Renal pelvis (tissue), 4 donors: Measurements from ENCODE around the gene KMT2C. TPM values are rescaled to one million over a fixed set of nuclear protein-coding genes. Genes with fewer than 3 reads are reported as not detected.

Experiments
- DNase-seq: peaks from one replicate; pipeline ENCODE4 v3.0.0-alpha.2; 2013
- polyA plus RNA-seq, 3 donors: library from polyadenylated mRNA; unstranded; fragments of 120-200 nt; gene quantifications; one replicate each; pipeline ENCODE4 v1.2.1, GENCODE V29; 2013; ENCODE audit not compliant: insufficient read length in 3 of 3

The KMT2C gene
- polyA plus RNA-seq, 3 donors, result 36.2 to 46.0 (median 43.2) TPM

GRCh38 chr7:152144557-152145245 lies 291.1 kb downstream of the KMT2C start:
- no peak for DNase-seq

- DNase-seq, result no peak
Measured at GRCh38 chr7:152142976-152143595, 292.7 kb downstream of the KMT2C start.

GRCh38 chr7:152140560-152140959 lies 295.2 kb downstream of the KMT2C start:
- no peak for DNase-seq

GRCh38 chr7:152140067-152140466 lies 295.7 kb downstream of the KMT2C start:
- no peak for DNase-seq

GRCh38 chr7:152137476-152138025 lies 298.3 kb downstream of the KMT2C start:
- no peak for DNase-seq

GRCh38 chr7:152136686-152137085 lies 299.1 kb downstream of the KMT2C start:
- peak; percentile 24 for DNase-seq

GRCh38 chr7:152133804-152134203 lies 302.0 kb downstream of the KMT2C start:
- no peak for DNase-seq

- DNase-seq, result no peak
Measured at GRCh38 chr7:152132812-152133211, 303.0 kb downstream of the KMT2C start.

- no peak for DNase-seq
Measured at GRCh38 chr7:152131981-152132494, 303.8 kb downstream of the KMT2C start.

- no peak for DNase-seq
Measured at GRCh38 chr7:152130658-152131590, 304.9 kb downstream of the KMT2C start.

- no peak for DNase-seq
Measured at GRCh38 chr7:152129682-152130081, 306.1 kb downstream of the KMT2C start.

- no peak for DNase-seq
Measured at GRCh38 chr7:152128741-152129461, 306.9 kb downstream of the KMT2C start.

GRCh38 chr7:152128252-152128651 lies 307.6 kb downstream of the KMT2C start:
- no peak for DNase-seq

GRCh38 chr7:152127229-152127628 lies 308.6 kb downstream of the KMT2C start:
- DNase-seq, result no peak

GRCh38 chr7:152126741-152127140 lies 309.1 kb downstream of the KMT2C start:
- no peak for DNase-seq

- no peak for DNase-seq
Measured at GRCh38 chr7:152122540-152122939, 313.3 kb downstream of the KMT2C start.

- no peak for DNase-seq
Measured at GRCh38 chr7:152121432-152121831, 314.4 kb downstream of the KMT2C start.

GRCh38 chr7:152120776-152121175 lies 315.0 kb downstream of the KMT2C start:
- no peak for DNase-seq

- DNase-seq, result no peak
Measured at GRCh38 chr7:152120210-152120609, 315.6 kb downstream of the KMT2C start.

- no peak for DNase-seq
Measured at GRCh38 chr7:152117356-152117755, 318.4 kb downstream of the KMT2C start.

- DNase-seq, result no peak
Measured at GRCh38 chr7:152115021-152115718, 320.6 kb downstream of the KMT2C start.
